Activated CD4-positive, CD25-positive, alpha-beta regulatory T cell treated with anti-CD3 and anti-CD28 coated beads, Interleukin-2, amount 50 U/mL, for 72 hours (primary cell): ENCODE results near the gene TK1.
"Not testable (repeated sequence)": the region's sequence is repeated elsewhere in the genome, so short reads cannot be mapped to it uniquely, and the experiment has no call there.

Source experiments
- DNase-seq: peaks from one replicate; pipeline ENCODE4 v3.0.0; 2021

TK1 gene

DNA sequence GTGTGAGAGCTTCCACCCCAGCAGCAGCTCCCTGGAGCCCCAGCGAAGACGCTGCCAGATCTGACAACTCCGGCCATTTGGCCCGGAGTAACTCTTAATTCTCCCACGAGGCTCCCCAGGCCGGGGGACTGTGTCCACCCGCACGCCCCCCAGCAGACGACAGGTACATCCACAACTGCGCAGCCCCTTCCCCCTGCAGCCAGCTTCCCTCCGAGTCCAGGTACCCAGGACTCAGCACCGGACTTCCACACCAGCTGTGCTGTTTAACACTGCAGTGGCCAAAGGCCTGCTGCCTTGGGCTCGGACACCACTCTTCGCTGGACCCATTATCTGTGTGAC, 11.2 kb downstream of the TK1 start:
- DNase-seq = no peak

DNA sequence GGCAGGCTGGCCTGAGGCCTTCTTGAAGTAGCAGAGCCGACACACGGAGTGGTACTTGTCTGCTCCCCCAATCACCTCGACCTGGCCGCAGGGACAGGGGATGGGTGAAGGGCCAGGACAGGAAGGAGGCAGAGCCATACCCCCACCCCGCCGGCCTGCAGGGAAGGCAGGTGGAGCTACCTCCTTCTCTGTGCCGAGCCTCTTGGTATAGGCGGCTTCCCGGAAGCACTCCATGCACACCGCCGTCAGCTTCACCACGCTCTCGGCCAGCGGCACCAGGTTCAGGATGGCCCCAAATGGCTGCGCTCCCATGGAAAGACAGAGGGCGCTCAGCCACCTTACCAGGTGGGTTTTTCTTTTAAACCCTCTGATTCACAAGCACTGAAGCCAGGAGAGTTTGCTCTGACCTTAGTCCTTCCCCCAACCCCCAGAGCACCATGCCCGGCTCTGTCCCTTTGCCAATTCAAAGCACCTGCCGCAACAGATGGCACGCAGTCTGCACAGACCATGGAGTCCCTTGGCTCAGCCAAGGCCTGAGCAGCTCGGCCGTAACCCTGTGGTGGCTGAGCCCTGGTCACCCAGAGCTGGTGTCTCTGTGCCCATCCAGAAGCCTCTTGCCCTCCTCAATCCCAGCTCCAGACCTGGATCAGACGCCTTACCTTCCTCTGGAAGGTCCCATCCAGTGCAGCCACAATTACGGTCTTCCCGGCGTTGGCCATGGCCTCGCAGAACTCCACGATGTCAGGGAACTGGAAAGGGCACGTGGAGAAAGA, 11.8 kb downstream of the TK1 start:
- DNase-seq = no peak

DNA sequence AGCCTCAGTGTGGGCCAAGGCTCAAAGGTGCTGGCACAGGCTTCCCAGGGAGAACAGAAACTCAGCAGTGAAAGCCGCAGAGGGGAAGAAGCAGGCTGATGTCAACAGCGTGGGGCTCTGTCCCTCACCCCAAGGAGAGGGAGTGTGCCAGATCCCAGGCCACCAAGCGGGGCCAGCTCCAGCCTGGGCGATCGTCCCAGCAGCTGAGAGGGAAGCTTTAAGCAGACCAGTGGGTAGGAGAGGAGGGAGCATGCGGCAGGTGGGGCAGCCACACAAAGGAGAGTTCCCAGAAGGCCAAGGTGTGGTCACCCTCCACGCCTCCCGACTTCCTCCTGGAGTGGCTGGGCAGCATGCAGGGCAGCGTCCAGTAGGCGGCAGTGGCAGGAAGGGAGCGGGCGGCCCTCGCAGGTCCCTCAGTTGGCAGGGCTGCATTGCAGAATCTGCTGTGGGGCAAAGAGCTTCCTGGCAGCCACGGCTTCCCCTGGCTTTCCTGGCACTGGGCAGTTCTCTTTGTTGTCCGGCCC, 12.4 kb downstream of the TK1 start:
- no peak for DNase-seq

GRCh38 chr17:78173097-78173715, 13.6 kb downstream of the TK1 start:
- no peak for DNase-seq

DNA sequence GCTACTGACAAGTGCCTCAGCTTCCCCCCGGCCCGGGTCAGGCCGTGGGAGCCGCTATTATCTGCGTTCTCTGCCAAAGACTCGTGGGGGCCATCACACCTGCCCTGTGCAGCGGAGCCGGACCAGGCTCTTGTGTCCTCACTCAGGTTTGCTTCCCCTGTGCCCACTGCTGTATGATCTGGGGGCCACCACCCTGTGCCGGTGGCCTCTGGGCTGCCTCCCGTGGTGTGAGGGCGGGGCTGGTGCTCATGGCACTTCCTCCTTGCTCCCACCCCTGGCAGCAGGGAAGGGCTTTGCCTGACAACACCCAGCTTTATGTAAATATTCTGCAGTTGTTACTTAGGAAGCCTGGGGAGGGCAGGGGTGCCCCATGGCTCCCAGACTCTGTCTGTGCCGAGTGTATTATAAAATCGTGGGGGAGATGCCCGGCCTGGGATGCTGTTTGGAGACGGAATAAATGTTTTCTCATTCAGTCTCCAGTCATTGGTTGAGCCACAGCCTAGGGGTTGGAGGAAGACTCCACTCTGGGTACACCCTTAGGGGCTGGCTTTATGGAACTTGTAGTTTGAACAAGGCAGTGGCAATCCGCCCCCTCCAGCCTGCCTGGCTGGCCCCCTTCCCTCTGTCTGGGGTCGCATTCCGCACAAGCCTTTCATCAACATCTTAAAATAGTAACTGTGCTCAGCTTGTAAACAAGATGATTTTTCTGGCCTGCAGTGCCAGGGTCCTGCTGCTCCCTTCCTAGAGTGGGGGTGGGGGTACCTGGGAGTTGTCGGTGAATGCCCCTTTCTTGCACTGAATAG, 14.4 kb downstream of the TK1 start:
- DNase-seq = no peak

DNA sequence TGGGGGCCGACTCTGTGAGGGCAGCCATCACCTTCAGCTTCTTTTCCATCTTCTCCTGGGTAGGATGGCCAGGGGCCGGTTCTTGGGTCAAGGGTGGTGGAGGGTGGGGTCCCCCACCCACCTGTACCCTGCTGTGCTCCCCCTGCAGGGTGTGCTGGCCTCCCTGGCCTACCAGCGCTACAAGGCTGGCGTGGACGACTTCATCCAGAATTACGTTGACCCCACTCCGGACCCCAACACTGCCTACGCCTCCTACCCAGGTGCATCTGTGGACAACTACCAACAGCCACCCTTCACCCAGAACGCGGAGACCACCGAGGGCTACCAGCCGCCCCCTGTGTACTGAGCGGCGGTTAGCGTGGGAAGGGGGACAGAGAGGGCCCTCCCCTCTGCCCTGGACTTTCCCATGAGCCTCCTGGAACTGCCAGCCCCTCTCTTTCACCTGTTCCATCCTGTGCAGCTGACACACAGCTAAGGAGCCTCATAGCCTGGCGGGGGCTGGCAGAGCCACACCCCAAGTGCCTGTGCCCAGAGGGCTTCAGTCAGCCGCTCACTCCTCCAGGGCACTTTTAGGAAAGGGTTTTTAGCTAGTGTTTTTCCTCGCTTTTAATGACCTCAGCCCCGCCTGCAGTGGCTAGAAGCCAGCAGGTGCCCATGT, 15.1 kb downstream of the TK1 start:
- not testable (repeated sequence) for DNase-seq

DNA sequence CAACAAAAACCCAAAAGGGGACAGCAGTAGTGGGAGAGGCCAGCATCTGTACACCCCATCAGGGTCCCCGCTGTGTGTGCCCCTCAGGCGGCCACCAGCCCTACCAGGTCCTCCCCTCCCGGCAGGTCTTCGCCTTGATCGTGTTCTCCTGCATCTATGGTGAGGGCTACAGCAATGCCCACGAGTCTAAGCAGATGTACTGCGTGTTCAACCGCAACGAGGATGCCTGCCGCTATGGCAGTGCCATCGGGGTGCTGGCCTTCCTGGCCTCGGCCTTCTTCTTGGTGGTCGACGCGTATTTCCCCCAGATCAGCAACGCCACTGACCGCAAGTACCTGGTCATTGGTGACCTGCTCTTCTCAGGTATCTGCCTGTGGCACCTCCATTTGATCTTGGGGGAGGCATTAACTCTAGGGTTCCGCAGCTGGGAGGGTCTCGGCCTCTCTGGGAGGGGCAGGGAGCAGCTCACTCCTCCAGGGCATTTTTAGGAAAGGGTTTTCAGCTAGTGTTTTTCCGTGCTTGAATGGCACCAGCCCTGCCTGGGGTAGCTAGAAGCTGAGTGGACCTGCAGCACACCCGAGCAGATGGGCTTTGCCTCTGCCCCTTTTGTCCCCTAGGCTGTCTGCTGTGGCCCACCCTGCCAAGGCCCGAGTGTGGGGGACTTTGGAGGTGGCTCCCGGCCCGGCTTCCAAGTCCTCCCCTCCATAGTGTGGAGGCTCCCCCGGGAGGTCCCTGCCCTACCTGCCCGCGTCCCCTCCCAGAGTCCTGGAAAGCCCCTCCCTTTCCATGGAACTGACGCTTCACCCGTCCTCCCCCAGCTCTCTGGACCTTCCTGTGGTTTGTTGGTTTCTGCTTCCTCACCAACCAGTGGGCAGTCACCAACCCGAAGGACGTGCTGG, 15.9 kb downstream of the TK1 start:
- DNase-seq = no peak

DNA sequence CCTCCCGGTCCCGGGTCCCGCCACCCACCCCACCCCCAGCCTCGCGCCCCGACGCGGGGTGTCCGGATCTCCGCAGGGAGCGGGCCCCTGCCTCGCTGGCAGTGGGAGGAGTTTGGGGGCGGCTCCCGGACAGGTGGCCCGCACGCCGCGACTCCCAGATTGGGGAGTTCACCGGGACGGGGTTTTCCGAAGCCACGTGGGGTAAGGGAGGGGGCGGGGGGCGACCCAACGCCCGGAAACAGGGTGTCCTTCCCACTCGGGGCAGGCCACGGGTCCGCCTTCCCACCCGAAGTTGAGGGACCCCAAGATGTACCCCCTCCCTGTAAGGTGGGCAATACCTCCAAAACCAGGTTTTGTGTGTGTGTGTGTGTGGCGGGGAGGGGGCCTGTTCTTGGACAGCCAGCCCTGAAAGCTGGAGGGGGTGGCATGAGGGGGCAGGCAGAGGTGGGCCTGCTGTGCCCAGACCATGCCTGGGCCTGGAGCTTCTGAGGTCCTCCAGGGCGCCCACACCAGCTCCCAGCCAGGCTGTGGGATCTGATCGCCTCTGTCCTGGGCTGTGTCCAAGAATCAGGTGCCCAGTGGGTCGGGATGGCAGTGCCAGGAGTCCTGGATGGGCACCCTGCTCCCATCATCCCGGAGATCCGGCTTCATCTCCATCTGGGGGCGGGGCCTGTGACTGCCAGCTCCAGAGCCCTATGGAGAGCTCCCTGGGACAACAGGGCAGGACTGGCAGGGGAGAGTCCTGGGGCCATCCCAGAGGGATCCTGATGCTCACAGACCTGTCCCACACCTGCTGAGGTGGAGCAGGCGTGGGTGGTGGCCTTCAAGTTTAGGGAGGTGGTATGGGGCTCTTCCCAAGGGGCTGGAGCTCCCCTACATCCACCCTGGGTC, 17.7 kb downstream of the TK1 start:
- DNase-seq = peak; percentile 55

GRCh38 chr17:78168242-78168902, 18.5 kb downstream of the TK1 start, which contains the start of gene SYNGR2:
TSS of gene SYNGR2 (plus strand) at chr17:78168581. CDS start at chr17:78168617, 36 bp downstream.
- DNase-seq = peak; percentile 91

DNA sequence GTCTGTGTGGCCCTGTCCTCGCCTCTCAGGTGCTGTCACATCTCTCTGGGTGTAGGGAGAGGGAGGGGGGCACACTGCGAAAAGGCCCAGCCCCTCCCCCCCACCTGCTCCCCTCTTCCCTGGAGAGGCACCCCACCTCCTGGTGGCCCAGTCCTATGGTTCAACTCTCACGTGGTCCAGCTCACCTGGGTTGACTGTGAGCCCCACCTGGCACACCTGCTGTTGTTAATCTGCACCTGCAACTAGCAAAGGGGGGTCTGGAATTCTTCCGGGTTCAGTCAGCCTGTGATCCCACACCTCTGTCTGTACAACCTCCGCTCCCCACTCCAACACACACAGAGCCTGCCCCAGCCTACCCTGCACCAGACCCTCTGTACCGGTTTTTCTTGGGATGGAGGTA, 20.4 kb downstream of the TK1 start:
- no peak for DNase-seq

DNA sequence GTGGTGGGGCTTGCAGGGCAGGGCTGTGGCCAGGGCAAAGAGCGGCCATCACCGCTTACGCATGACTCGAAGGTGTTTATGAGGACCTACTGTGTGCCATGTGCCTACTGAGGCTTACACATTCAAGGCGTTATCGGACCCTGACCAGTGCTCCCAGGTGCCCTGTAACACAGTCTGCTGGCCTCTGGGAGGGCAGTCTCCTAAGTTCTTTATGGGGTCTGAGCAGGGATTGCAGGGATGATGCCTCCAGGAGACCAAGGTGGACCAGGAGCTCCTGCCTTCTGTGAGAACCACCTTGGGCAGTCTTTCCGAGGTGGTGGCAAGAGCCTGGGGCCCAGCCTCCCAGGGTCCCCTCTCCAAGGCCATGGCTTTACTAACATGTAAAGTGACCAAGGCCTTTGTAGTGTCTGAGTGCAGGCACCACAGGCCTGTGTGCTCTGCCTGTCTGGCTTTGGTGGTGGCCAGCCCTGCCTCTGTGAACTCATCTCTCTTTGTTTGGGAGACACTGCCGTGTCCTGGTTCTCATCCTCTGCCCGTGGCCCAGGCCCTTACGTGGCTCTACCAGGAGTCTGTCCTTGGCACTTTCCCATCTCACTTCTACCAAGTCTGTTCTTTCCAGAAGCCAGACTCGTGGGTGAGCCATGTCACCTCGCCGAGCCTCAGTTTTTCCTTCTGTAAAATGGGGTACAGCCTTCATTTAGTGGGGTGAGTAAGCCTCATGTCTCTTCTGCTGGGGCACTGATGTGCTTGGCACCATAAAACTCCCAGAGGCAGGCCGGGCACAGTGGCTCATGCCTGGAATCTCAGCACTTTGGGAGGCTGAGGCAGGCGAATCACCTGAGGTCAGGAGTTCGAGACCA, 21.9 kb downstream of the TK1 start:
- DNase-seq = no peak

DNA sequence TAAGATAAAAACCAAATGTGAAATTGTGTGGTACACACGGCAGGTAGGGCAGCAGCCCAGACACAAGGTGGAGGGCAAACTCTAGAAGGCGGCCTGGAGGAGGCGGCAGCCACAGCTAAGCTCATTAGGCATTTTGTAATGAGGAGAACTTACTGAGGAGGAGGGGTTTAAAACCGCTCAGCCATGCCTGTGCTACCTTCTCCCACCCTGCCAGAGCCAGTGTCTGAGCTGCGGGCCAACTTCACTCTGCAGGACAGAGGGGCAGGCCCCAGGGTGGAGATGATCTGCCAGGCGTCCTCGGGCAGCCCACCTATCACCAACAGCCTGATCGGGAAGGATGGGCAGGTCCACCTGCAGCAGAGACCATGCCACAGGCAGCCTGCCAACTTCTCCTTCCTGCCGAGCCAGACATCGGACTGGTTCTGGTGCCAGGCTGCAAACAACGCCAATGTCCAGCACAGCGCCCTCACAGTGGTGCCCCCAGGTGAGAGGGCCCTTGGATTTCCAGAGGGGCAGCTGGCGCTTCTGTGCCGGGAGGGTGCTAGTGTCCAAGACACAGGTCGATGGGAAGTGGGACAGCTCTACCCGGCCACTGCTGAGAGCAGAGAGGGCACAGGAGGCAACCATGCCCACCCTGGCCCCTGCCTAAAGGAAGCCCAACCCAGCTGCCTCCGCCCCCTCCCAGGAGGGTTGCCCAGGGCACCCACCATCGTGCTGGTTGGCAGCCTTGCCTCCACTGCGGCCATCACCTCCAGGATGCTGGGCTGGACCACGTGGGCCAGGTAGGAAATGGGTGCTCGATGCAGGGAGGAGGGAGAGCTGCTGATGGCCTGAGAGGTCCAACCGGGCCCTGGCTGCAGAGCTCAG, 22.7 kb downstream of the TK1 start:
- DNase-seq = no peak

DNA sequence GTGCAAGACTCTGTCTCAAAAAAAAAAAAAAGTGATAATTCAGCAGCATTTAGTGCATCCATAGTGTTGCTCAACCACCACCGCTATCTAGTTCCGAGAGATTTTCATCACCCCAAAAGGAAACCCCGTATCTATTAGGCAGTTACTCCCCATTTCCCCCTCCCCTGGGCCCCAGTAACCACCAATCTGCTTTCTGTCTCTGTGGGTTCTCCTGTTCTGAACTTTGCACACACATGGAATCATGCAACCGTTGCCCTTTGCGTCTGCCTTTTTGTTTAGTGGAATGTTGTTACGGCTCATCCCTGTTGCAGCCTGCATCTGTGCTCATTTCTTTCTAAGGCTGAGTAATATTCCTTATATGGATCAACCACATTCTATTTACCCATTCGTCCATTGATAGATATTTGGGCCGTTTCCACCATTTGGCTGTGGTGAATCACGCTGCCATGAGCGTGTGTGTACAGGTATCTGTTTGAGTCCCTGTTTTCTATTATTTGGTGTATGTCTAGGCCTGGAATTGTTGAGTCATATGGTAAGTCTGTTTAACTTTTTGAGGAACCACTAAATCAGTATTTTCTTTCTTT, 27.2 kb downstream of the TK1 start:
- DNase-seq = no peak

DNA sequence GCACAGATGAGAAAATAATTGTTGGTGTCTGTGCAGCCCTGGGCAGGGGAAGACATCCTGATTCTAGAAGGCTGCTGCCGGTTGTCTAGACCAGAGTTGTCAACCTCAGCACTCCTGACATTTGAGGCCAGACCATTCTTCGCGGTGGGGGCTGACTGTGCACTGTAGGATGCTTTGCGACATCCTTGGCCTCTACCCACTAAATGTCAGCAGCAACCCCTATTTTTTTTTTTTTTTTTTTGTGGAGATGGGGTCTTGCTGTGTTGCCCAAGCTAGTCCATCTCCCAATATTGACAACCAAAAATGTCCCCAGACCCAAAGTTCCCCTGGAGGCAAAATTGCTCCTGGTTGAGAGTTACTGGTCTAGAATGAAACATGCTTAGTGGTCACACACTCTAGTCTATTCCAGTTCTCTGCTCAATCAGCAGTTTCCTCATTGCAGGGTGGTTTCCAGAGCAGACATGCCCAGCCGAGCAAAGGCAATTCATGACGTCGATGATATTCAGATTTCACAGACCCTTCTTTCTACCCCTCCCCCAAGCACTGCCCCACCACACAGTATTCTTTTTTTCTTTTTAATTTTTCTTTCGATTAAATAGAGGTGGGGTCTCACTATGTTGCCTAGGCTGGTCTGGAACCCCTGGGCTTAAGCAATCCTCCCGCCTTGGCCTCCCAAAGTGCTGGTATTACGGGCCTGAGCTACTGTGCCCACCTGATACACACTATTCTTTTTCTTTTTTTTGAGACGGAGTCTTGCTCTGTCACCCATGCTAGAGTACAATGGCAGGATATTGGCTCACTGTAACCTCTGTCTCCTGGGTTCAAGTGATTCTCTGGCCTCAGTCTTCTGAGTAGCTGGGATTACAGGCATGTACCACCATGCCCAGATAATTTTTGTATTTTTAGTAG, 31.7 kb downstream of the TK1 start:
- no peak for DNase-seq

DNA sequence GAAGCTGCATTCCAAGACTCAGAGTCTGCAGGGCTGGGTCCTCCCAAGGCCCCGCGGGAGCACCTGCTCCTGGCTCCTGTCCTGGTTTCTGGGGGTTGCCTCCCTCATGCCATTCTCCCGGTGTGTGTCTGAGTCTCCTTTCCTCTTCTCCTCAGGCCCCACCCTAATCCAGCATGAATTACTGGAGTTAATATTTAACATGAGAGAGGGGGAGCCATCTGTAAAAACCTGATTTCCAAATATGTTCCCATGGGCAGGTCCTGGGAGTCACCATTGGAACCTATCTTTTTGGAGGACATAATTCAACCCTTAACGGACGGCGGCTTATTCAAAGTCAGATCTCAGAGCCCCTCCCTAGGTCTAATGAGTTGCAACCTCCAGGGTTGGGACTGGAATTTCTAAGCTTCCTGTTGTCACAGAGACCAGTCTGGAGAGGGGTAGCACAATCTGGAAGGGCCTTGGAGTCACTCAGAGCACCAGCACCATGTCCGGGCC, 35.3 kb downstream of the TK1 start:
- DNase-seq = no peak

DNA sequence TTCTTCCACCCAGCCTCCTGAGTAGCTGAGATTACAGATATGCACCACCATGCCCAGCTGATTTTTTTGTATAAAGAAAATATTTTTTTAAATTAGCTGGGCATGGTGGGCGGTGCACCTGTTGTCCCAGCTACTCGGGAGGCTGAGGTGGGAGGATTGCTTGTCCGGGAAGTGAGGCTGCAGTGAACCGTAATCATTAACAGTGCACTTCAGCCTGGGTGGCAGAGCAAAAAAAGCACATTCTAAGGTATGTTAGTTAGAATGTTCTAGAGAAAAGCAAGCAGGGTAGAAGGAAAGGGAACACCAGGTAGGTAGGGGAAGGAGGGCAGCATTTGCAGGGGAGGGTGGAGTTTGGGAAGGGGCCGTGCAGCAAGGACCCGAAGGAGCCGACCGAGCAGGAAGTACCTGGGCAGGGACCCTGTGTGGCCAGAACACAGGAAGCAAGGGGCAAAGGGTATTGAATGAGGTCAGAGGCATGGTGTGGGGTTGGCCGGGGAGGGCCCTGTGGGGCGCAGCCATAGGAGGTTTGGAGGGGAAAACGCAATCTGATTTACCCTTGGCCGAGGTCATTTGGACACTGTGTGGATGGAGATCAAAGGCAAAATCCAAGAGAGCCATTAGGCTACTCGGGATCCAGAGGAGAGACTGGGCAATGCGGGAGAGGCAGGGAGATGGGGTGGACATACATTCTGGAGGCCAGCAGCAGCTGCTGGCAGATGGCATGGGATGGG, 38.4 kb downstream of the TK1 start:
- no peak for DNase-seq
